ENCODE measurements around the gene ESR2. TPM values are rescaled to one million over a fixed set of nuclear protein-coding genes. Genes with fewer than 3 reads are reported as not detected.
"Not testable (repeated sequence)": the region's sequence is repeated elsewhere in the genome, so short reads cannot be mapped to it uniquely, and the experiment has no call there.

Gene ESR2
- polyA plus RNA-seq, 1 donor: 0.29 TPM

DNA sequence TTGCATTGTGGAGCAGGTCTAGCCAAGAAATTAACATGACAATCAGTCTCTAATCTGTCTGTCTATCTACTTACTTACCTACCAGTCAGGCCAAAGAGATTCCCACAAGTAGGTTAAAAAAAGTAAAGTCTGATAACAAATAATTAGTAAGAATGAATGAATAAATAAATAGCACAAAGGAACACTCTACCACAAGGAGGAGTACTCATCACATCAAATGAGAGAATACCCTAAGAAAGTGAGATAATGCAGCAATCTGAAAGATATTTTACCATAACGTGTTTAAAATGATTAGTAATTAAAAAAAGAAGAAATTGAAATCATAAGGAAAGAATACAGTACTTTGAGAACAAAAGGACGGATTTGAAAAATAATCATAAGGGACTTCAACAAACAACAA is 254.1 kb downstream of the ESR2 start:
- DNase-seq (ENCODE audit: low read depth): no peak

DNA sequence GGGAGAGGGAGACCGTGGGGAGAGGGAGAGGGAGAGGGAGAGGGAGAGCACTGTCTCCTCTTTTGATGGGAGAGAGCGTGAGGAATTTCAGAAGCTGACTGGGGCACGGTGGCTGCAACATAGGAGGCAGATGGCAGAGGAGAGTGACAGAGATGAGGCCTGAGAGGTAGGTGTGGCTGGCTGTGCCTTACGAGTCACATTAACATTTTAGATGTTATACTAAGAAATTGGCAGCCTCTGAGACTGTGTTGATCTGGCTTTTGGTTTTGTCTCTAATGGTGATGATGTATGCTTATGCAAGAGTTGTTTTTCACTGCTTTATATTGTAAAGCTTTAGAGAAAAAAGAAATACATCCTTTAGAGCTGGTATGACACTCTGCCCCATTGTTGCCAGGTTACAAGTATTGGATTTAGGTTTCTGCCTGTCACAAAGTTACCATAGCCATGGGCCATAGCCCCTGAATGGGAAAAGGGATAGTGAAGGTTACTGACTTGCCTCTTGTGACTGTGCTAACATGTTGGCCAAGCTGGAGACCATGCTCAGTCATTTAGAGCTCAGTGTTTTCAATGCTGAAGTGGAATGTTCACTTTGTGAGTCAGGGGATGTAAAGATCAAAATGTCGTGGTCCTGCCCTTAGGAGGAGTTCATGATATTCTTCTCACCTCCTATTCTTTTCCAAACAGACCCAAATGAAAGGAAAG is 255.2 kb downstream of the ESR2 start:
- DNase-seq (ENCODE audit: low read depth): no peak

DNA sequence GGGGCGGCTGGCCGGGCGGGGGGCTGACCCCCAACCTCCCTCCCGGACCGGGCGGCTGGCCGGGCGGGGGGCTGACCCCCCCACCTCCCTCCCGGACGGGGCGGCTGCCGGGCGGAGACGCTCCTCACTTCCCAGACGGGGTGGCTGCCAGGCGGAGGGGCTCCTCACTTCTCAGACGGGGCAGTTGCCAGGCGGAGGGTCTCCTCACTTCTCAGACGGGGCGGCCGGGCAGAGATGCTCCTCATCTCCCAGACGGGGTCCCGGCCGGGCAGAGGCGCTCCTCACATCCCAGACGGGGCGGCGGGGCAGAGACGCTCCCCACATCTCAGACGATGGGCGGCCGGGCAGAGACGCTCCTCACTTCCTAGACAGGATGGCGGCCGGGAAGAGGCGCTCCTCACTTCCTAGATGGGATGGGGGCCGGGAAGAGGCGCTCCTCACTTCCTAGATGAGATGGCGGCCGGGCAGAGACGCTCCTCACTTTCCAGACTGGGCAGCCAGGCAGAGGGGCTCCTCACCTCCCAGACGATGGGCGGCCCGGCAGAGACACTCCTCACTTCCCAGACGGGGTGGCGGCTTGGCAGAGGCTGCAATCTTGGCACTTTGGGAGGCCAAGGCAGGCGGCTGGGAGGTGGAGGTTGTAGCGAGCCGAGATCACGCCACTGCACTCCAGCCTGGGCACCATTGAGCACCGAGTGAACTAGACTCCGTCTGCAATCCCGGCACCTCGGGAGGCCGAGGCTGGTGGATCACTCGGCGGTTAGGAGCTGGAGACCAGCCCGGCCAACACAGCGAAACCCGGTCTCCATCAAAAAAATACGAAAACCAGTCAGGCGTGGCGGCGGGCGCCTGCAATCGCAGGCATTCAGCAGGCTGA is 256.1 kb downstream of the ESR2 start:
- DNase-seq (ENCODE audit: low read depth): not testable (repeated sequence)

DNA sequence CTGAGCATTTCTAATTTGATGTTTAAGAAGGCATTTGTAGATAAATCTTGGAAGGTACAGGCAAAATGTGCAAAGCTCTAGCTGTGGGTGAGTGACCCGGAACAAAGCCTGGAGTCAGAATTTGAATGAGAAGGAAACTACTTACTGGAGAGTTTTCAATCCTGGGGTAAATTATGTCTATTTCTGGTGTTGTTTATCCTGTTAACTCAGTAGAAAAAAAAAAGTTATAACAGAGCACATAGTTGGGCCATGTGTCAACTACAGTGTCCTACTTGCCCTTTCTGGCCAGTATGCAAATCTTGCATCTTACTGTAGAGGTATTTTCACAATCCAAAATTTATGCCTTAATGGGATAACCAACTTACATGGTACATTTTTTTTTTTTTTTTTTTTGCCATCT is 259.0 kb downstream of the ESR2 start:
- no peak for DNase-seq (ENCODE audit: low read depth)

Other genes starting within 250 kb of the ESR2 start
- 39.8 TPM for gene MTHFD1, start 94.0 kb upstream of the ESR2 start, polyA plus RNA-seq (ENCODE audit: insufficient read length)
- gene AKAP5, start 171.1 kb upstream of the ESR2 start, polyA plus RNA-seq (ENCODE audit: insufficient read length): 0.44 TPM
- gene ZBTB25, start 209.5 kb upstream of the ESR2 start, polyA plus RNA-seq (ENCODE audit: insufficient read length): 8.8 TPM
- gene ZBTB1, start 210.4 kb upstream of the ESR2 start, polyA plus RNA-seq (ENCODE audit: insufficient read length): 27.2 TPM
- 5.0 TPM for gene HSPA2, start 246.4 kb upstream of the ESR2 start, polyA plus RNA-seq (ENCODE audit: insufficient read length)